Stimulated activated CD8-positive, alpha-beta memory T cell treated with anti-CD3 and anti-CD28 coated beads, Interleukin-12 subunit alpha, Interleukin-12 subunit beta, amount 100 ng/mL, for 1 hour (primary cell): ENCODE results near the gene HIVEP2.

ENCODE experiments used
- DNase-seq: peaks from one replicate; pipeline ENCODE4 v3.0.0-alpha.2; 2020; ENCODE audit warnings: low read depth

Gene HIVEP2

DNA sequence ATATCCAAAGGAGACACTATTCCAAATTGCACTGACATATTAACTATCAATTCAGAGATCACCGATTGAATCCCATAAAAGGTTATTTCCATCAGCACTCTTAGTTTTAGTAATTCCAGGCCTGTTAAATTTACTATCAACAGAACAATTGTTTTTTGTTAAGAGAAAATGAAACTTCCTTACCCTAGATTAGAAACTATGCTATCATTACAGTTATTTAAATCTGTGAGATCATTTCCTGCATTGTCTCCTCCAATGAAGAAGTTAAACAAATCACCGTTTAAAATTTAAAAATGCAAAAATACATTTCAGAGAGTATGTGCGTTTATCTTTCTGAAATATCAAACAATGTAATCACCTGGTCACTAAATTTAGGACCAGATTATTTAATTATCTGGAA lies 57.5 kb downstream of the HIVEP2 start:
- DNase-seq, result no peak

DNA sequence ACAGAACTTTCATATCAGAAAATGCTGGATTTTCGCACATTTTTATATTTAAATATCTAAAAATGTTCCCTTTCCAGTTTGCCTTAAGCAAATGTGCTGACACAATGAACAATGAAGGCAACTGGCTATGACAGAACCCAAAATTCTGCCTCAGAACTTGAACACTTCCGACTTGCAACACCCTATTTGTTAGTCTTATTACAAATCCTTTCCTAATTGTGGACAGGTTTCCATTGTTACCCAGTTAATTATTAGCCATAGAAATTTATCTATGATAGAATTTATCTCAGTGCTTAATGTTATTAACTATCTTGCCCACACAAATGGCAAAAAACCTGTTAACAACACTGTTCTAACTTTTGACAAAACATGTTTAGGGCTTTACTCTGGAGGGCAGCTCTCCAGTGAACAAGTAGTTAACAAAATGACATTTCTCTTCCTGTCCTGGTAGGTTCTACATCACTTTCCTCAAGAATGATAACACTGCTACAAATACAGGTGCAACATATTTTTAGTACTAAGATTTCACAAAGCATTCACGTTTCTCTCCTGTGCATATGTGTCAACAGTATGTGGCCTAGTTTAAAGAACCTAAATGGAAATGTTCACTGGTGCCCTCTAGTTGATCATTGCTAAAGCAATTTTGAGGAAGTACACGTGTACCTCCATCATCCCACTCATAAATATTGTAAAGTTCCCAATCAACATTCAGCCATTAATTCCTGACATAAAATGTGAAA lies 58.4 kb downstream of the HIVEP2 start:
- DNase-seq, result no peak

DNA sequence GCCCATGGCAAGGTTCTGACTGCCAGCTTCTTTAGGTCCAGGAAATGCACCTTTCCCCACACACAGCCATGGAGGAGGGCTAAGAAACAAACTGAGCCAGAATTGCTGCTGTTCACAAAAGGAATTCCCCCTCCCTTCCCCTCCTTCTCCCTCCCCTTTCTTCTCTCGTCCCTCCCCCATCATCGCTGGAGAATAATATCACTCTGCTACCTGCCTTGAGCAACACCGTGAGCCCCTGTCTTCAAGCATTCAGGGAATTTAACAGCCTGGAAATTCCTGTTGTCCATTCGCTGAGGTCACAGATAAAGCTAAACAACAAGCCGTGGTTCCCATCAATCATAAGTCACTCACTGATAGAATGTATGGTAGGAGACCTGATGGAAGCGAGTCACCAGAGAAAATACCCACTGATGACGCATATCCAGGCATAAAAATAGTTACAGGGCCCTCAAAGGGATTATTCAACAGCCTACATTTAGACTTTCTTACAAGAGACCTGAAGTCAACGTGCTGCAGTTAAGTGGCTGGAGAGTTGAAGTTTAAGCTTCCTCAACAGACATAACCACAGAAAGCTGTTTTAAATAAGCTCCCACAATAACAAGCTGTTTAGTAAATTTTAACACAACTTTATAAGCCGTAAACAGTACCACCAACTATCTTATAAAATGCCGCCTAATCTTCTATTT lies 59.7 kb downstream of the HIVEP2 start:
- DNase-seq, result no peak

DNA sequence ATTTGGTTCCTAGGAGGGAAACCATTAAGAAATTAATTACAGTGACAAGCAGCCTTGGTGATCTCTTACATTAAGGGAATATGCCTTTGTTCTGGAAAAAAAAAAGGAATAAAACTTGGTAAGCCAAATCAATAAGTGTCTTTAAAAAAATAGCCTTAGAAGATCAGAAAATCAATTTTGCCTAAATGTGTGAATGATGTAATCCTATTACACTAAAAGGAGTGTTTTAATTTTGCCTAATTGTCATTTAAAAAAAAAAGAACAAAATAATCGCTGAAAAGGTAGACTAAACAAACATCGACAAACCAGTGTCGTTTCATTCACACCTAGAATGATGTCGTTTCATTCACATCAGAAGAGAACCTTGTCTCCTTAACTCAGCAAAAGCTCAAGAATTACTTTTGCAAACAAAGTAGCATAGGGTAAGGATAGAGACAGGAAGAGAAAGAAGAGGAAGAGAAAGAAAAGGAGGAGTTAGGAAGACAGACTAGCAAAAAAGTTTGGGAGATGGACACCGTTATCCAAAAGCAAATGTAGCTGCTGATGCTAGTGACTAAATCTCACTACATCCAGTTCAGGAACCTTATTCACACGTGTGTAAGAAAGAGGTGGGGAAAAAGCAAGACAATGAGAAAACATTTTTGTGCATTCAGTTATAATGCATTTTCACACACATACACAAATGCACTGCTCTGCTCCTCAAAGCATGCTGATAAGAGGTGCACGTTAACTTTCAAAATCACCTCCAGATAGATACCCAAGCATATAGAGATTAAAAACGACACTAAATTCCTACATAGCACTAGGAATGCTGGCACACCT lies 60.6 kb downstream of the HIVEP2 start:
- DNase-seq, result no peak

DNA sequence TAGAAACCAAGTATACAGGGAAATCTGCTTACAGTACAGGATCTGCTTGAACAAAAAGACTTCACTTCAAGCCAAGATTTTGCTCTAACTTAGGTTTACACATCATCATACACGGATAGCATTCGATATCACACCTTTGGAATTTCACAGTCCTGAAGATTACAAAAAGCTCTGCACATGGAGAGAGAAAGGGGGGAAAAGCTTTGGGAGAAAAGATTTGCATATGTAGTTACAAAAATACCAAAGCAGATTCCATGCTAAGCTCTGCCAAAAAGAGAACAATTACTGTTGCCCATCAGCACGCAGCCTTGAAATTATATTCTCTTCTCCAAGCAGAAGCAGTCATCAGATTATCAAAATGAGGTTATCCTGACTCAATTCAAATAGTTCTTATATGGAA lies 62.0 kb downstream of the HIVEP2 start:
- no peak for DNase-seq

DNA sequence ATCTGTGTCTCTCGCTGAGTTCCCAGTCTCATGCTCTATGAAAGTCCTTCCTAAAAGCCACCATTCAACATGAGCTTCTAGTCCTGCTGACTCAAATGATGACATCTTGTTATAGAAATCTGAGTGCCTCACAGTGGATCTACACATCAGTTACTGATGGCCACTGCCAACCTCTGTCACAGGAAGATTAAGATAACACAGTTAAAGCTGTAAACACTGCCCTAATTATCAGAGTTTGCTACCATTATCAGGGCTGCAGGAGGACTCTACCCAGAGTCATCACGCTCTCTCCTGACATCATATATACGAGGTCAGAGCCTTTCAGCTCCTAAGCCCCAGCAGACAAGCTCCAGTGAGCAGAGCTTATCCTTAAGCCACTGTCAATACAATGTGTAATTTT lies 63.2 kb downstream of the HIVEP2 start:
- no peak for DNase-seq

DNA sequence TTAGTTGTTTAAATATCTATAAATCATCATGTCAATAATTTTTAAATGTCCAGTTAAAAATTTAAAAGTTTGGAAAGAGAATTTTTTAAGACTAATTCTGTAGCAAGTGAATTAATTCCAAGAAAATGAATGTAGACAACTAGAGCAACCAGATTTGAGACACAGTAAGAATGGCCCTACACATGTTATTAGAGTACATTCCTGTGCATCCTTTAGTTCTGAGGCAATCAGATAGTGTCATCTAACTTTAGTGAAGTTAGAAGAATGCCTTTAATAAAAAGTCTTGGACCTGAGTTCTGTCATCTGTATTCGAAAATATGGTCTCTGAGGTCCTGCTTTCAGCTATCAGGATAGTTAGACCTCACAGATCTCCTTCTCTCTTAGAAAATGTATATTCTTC lies 63.7 kb downstream of the HIVEP2 start:
- DNase-seq, result no peak

DNA sequence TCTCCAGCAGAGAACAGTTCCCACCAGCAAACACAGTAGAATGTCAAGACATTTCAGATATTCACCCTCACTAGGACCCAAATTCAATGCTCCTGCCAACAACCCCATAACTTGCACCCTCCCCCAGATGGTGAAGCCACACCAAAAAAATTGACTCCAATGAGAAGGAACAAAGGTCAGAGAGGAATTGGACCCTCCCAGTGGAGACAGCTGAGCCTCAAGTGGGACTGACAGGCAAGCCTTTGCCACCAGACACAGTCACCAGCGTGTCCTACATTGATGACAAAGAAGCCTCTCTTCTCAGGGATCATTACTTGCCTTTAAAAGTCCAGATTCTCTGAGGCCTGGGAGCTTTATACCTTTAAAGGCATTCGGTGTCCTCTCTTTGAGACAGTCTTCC lies 64.8 kb downstream of the HIVEP2 start:
- no peak for DNase-seq

DNA sequence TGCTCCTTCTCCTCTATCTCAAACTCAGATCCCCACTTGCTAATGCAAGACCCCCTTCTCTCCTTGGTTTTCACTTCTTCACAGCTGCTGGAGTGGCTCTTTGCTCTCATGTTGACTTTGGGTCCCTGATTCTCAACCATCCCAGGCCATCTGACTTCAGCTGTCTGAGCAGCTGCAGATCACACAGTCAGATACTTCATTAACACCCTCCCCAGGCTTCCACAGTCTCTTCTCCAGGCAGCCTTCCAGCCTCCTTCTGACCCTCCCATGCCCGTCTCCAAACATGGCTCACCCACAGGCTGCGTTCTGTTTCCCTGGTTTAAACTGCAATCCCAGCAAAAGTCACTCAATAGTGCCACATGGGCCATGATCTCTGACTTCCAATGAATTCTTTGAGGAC lies 65.4 kb downstream of the HIVEP2 start:
- DNase-seq, result no peak

DNA sequence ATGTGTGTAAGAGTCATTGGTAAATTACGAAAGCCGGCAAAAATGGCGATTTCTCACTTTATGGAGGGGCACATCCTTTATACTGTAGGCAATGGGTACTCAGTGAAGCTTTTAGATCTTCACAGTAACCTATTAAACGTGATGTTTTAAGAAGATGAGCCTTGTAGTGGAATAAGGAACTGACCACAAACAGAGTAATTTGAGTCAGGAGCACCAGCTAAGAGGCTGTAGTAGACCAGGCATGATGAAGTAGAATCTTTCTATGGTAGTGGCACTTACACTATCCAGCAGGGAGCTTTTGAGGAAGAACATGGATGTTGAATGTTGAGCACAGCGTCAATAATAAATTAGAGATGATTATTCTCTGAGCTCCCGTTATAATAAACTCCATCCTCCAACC lies 65.9 kb downstream of the HIVEP2 start:
- DNase-seq, result no peak

DNA sequence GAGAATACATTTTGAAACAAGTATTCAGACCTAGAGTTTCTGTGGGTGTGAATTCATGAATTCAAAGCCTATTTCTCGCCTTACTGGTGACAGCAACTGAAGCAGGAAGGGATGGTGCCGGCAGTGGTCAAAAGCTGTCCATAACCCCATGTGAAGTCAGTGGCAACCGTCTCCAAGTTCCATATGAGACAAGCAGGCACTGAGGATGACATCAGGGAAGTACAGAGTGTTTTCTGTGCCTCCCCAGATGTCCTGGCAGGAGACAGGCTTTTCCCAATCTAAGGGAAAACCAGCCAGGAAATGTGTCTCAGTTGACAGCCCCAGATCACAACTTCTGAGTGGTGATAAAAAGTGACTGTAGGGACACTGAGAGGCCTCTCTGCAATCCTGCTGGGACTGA lies 66.6 kb downstream of the HIVEP2 start:
- DNase-seq, result no peak

DNA sequence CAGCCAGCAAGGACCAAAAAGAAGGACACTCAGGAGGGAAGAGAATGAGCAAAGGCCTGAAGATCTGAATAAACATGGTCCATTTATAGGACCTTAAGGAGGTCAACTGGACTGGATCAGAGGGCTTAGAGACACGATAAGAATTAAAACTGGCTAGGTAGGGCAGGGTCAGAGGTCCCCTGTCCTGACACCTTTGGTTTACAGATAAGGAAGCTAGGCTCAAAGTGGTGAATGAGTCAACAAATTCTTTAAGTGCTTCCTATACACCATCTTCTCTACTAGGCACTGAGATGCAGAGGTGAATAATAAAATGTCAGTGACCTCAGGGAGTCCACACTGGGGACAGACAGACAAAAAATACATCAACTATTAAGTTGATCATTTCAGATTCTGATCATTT lies 70.3 kb downstream of the HIVEP2 start:
- DNase-seq, result no peak

DNA sequence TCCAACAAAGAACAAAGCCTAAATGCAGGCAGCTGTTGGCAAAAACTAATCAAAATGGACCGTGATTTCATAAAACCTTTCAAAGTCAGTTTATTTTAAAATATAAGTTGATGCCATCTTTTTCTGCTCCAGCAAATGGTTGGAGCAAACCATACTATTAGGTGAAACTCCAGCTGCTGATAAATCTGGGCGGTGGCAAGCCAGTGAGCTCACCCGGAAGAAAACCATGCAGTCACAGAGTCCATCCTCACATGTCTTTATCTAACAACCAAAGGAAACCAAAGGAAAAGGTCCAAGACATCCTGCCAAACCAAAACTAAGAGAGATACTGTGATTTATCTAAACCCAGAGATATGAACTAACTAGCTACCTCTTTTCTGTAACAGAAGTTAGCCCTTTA lies 72.6 kb downstream of the HIVEP2 start:
- no peak for DNase-seq

DNA sequence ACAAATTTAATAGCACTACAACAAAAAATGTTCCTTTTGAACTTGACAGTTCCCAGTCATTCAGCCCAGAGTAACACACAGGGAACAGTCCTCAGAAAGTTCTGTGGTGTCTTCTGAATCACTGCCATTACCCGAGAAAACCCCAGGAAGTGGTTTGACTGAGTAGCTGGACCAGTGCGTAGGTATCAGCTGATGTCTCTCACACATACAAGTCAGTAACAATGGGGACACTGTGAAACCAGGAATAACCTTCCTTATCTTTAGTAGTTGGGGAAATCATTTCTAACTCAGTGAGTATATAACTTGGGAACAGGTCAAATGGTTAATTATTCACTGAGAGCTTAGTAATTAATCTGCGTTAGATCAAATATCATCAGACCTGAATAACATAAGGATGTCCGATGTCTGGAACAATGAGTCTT lies 73.1 kb downstream of the HIVEP2 start:
- DNase-seq, result peak; percentile 42

DNA sequence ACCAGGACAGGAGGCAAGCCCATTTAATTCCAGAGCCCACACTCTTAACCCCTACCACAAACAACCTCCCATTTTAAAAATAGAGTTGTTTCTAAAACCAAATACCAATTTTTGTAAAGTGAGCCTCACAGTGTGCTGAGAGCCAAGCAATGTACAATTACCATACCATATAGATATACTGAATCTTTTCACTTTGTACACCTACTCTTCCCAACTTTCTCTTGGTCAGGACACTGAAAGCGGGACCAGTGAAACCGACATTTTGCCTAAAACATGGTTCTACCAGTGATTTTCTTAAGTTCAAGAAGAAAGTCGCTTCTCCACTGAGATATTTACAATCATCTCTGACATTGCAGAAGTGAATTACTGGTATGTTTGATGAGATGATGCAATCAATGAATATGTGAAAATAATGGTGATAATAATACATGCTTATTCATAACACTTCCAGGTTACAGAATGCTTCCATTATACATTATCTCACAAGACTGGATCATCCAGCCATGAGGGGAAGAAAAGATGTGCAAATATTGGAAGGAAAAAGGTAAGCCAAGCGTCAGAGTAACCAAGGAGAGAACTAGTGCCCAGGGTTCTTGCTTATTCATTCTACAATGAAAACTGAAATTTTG lies 74.1 kb downstream of the HIVEP2 start:
- no peak for DNase-seq

DNA sequence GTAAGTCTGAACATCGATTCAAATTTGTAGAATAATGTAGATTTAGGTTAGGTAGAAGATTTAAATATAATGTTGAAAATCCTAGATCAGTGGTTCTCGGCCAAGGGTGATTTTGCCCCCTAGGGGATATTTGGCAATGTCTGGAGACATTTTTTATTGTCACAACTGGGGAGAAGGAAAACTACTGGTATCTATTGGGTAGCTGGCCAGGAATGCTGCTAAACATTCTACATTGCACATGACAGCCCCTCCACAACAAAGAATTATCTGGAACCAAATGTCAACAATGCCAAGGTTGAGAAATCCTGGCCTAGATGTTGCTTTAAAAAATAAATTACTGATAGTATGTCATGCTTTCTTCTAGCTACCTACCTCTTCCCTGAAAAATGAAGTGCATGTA lies 76.1 kb downstream of the HIVEP2 start:
- DNase-seq, result no peak

DNA sequence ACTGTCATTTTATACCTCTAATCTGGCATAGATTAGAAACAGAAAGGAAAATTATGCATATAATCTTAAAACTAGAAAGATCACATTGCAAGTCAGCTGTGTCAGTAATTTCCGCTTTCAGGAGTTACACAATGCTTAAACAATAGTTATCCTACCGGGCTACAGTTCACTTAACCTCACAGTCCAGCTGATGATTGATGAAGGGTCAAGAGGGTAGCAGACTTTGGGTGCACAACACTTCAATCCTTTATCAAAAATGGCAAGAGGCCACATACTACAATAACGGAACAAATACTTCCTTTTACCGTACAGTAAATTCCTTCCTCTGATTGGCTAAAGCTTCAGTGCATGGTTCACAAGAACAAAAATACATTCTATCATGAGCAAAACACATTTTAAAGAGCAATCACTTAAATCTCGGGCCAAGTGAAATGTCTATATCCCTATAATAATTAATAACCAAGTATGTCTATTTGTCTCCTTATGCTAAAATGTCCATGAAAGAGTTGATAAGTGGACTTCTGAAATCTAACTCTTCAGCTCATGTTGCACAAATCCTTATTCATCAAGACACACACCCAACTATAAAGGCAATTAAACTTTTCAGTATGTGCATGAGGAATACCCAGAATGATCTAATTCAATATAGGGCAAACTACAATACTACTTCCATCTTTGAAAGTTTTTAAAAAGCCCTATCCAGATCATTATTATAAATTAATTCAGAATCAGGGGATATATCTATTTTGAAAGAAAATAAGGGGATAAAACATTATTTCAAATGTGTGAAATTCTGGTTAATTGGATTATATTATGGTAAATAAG lies 76.8 kb downstream of the HIVEP2 start:
- no peak for DNase-seq

DNA sequence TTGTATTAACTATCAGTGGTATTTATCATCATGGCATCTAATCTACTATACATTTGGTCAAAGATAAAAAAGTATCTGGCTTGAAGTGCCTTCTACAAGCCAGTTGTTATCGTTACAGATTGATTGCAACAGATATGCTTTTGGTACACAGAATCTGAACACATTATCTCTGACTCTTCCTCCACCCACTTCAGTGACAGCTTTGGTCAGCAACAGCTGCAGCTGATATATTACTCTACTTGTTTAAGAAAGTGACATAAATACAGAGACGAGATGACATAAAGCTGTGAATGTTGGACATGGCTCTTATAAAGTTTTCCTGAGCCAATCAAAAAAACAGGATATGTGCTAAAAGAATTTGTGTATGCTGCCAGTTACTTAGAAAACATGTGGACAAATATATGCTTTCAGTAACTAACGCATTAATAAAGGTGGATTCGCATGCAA lies 77.6 kb downstream of the HIVEP2 start:
- DNase-seq, result no peak

DNA sequence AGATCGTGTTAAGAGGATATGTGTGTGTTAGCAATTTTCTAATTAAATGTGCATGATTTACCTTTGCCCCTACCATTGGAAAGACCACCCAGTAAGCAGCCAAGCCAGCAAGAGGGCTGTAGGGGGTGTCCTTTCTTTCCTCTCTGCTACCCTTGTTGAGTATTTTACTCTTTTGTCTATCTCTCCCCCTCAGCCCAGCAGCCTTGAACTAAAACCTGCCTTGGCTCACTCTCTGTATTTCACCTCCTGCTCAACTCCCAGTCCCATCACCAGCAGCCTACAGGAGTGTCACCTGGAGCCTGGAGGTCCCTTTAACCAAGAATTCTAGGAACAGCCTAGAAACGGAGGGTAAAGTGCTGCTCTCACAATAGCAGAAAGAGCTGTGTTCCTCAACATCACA lies 81.0 kb downstream of the HIVEP2 start:
- DNase-seq, result no peak

DNA sequence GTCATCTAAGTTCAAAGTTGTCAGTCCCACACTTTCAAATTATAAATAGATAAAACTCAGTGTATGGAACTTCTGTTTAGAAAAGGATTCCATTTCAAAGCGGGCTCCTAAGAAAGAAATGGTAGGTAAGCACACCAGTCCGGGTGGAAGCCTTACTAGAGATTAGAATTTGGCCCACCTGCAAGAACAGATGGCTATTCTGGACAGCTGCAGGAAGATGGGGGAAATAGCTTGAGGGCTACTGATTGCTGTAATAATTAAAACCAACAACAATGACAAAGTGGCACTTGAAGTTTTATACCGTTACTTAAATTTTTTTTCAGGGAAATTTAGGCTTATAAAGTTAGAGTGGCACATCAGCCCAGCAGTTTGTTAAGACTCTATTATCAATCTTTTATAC lies 83.3 kb downstream of the HIVEP2 start:
- DNase-seq, result no peak

DNA sequence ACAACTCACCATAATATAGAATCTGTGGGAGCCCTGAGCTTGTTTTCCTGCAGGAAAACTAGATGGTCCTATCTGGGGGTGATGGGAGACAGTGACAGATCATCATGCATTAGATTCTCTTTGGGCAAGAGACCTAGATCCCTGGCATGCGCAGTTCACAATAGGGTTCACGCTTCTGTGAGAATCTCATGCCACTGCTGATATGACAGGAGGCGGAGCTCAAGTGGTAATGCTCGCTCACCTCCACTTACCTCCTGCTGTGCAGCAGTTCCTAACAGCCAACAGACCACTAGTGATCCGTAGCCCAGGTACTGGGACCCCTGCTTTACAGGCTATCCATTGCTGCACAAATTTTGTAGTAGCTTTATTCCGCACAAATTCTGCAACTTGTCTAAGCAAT lies 84.5 kb downstream of the HIVEP2 start:
- no peak for DNase-seq
